Erythroblast (primary cell): ENCODE results near the gene ELP4.
A peak's percentile ranks its signal among the peaks of the same experiment; 100 is the strongest.

Experiments
- DNase-seq, 2 experiments: peaks; one replicate each; lab custom pipeline; 2025; lab: John Stamatoyannopoulos, UW
- GATA1 ChIP-seq: IDR thresholded peaks from 2 replicates; pipeline ENCODE4 v1.6.1; 2011; ENCODE audit warnings: low read depth, mild to moderate bottlenecking, control low read depth, low read length, moderate library complexity
- POLR2A ChIP-seq: IDR thresholded peaks from 2 replicates; pipeline ENCODE4 v1.6.1; 2011; ENCODE audit warnings: mild to moderate bottlenecking, low read length

The ELP4 gene

DNA sequence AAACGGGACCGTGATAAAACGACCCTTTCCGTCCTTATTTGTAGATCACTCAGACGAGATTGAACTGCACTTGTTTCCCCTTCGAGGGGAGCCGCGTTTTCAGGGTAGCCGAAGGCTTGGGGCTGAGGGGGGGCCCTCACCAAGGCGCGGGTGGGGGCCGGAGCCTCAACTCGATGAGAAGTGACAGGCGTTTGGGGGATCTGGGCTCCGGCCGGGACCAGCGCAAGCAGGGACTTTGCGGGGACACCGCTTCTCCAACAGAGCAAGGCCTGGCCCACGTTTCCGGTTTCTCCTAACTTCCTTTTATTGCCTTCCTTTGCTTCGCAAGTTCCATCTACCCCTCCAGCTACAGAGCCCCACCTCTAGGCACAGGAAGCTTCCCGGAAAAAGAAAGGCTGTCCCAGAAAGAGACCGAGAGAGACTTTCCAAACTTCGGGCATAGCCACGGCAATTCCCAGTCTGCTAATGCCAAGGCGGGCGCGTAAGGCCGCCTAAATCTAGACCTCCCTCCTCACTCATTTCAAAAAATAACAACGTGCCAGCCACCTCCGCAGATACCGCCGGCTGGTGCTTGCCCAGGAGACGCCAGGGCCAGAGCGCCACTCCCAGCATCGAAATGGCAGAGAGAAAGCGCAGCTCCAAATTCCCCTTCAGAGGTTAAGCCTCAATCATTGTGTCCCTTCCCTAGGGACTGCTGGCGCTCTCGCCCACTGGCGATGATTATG, 294.9 kb downstream of the ELP4 start:
- no peak for TF ChIP-seq GATA1
- no peak for TF ChIP-seq POLR2A

GRCh38 chr11:31805037-31805628, 295.6 kb downstream of the ELP4 start:
- TF ChIP-seq POLR2A = no peak
- no peak for TF ChIP-seq GATA1
- peak in 1 of 2 experiments; percentile 11 for DNase-seq

More for the DNA sequence above, 294.9 kb downstream of the ELP4 start:
- DNase-seq = peak; percentile 23 to 39

DNA sequence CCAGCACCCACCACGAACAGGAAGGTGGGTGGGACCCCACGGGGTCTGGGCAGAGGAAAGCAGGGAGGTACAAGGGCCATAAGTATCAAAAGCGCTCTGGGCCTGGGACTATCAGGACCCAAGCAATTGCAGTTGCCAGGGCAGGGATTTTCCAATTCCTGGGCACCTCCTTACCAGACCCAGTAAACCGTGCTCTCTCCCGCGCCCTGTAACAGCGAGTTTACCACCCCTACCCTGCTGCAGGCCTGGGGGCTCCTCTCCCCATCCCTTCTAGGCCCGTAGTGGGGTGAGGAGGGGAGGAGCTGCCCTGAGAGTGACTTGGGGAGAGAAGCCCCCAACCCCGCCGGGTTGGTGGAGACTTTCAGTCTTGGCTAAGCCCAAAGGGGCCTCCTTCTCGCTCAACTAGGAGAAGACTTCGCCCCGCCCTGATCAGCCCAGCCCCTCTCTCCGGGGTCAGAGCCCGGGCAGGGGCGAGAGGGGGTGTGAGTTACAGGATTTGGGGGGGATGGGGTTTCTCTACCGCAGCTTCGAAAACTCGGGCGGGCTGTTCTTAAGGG, 296.1 kb downstream of the ELP4 start:
- TF ChIP-seq POLR2A = no peak
- no peak for TF ChIP-seq GATA1
- no peak for DNase-seq

DNA sequence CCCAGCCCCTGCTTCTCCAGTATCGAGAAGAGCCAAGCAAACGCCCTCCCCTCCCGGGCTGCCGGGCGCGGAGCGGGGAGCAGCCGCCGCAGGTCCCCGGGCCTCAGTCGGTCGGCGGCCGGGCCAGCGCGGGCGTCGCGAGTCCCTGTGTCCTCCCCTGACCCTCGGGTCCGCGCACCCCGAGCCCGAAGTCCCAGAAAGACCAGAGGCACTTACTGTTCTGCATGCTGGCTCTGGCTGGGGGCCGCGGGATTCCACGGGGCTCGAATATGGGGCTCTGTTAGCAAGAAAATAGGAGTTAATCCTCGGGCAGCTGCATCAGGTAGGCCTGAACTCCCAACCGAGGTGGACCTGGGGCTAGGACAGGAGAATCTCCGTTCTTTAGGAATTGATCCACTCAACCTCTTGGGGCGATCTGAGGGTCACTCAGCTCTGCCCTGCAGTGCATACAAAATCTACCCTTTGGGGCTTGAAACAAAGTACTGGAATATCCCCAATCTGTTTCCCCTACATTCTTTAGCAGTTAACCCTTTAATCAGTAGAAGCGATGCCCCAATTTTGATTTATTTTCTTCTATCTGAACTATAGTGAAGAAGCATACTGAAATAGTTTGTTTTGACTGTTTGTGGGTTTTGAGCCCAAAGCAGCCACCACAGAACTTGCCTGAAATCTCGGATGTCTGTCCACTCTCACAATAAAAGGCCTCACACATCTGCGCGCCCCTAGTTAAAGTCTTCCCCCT, 296.8 kb downstream of the ELP4 start:
- DNase-seq = no peak
- TF ChIP-seq POLR2A = no peak
- TF ChIP-seq GATA1 = no peak

DNA sequence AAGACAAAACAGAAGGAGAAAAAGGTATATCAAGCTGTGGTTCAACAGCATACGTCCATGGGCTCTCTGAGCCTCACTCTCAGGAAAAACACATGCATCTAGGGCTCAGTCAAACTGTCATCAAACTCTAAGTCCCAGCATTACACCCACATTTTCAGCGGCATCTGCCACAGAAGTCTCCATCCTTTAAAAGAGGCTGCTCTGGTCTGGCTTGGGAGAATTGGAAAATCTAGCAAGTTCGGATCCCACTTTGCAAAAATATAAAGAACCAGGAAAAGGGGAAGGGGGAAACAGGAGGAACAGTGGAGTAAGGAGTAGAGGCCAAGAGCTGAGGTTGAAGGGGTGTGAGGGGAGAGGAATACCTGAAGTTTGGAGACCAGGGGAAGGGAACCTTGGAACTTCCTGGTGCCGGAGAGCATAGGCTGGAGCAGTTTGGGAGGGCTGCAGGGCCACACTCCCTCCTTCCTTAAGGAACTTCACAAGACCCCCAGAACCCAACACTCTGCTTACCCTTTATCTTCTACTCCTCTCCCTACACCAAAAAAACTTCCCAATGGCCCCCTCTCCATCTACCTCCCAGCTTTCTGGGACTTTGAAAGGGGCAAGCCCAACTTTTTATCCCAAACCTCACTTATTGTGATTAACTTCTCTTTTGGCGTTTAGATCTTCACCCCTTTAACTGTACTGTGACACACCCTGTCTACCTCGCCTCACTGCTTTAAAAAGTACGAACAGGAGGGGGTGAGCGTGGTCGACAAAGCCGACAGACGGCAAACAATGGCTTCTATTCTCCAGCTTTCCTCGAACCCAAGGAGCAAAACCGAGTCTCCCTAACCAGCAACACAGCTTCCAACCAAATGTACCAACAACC, 297.6 kb downstream of the ELP4 start:
- TF ChIP-seq GATA1 (no peak), POLR2A (no peak)
- DNase-seq = no peak

- no peak for DNase-seq
- TF ChIP-seq POLR2A (no peak), GATA1 (no peak)
Measured at GRCh38 chr11:31807799-31808667, 298.5 kb downstream of the ELP4 start.

- DNase-seq = no peak
- TF ChIP-seq GATA1 (no peak), POLR2A (no peak)
Measured at GRCh38 chr11:31808721-31809540, 299.4 kb downstream of the ELP4 start.

DNA sequence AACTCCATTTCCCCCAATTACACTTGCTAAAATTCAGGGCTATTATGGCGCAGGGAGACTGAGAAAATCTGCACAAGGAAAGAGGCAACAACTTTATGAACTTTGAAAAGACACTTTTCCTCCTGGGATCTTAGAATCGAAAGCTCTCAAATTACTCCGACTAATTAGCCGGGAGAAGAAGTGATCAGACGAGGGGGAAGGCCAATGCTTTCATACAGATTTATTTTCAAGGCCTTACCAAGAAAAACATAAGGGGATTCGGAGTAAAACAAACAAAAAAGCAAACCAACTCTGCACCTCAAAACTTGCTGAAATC, 299.9 kb downstream of the ELP4 start:
- no peak for TF ChIP-seq POLR2A
- no peak for DNase-seq

- no peak for TF ChIP-seq POLR2A
- no peak for TF ChIP-seq GATA1
- DNase-seq = peak; percentile 14 to 26
Measured at GRCh38 chr11:31809857-31810778, 300.6 kb downstream of the ELP4 start.

DNA sequence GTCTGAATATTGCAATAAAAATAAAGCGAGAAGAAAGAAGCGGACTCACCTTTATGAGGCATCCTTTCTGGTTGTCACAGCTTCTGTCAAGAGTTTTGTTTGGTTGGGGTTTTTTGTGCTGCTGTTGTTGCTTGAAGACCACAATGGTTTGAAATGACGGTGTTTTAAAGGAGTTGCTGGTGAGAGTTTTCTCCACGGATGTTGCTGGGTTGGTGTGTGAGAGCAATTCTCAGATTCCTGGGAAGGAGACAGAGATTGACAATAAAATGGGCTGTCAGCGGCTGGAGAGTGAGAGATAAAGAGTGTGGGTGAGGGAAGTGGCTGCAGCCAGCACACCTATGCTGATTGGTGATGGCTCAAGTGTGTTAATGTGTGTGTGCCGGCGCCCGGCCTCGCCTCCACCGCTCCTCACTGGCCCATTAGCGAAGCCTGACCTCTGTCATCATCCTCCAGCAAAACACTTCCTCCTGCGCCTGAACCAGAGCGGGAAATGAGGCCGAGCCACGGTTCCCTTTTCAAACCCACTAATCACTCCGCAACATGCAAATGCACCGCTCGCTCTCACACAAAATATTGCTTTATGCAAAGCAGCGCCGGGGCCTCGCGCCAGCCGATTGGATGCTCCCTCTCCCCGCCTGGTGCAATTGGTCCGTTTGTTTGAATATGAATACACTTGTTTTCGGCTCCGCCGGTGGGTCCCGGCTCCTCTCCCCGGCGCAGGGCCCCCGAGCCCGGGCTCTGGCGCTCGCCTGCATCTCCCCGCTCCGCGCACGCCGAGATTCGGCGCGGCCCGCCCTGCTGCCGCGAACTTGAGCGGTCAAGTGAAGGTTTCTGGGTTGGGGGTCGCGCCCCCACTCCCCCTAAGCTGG, 301.4 kb downstream of the ELP4 start, which contains the start of gene PAX6:
Gene PAX6 (minus strand): TSS at position 544 of the 869 bp plus-strand sequence. CDS start 4,911 bp downstream, outside the sequence.
- peak; percentile 21 to 30 for DNase-seq
- no peak for TF ChIP-seq POLR2A
- TF ChIP-seq GATA1 = no peak
